ENCODE data around the gene ADM2.
A peak's percentile ranks its signal among the peaks of the same experiment; 100 is the strongest.
"Not testable (repeated sequence)": the region's sequence is repeated elsewhere in the genome, so short reads cannot be mapped to it uniquely, and the experiment has no call there.

ADM2 gene, protein sequence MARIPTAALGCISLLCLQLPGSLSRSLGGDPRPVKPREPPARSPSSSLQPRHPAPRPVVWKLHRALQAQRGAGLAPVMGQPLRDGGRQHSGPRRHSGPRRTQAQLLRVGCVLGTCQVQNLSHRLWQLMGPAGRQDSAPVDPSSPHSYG

DNA sequence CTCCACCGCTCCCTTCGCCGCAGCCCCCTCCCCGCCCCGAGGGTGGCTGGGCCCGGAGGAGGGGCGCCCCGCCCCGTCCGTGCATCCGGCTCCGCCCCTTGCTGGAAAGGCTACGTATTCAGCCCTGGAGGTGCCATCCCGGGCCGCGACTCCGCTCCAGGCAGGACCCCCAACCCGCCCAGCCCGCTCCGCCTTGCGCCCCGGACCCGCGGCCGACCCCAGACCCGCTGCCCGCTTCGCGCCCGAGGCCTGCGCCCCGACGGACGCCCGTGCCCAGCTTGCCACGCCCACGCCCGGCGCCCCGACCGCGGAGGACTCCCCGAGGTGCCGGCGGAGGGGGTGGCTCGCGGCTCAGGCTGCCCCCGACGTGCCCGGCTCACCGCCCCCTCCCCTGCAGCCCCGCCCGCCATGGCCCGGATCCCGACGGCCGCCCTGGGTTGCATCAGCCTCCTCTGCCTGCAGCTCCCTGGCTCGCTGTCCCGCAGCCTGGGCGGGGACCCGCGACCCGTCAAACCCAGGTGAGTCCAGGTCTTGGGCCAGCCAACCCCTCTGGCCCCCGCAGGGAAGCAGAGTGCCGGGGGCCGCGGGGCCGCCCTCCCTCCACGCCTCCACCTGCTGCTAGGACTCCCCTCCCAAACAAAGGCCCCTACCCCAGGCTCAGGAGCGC is at the start of gene ADM2:
TSS of gene ADM2 (plus strand) at position 104 of the 667 bp plus-strand sequence. CDS start at position 409, 305 bp downstream.
- no peak for DNase-seq (ENCODE audit: low spot score)

DNA sequence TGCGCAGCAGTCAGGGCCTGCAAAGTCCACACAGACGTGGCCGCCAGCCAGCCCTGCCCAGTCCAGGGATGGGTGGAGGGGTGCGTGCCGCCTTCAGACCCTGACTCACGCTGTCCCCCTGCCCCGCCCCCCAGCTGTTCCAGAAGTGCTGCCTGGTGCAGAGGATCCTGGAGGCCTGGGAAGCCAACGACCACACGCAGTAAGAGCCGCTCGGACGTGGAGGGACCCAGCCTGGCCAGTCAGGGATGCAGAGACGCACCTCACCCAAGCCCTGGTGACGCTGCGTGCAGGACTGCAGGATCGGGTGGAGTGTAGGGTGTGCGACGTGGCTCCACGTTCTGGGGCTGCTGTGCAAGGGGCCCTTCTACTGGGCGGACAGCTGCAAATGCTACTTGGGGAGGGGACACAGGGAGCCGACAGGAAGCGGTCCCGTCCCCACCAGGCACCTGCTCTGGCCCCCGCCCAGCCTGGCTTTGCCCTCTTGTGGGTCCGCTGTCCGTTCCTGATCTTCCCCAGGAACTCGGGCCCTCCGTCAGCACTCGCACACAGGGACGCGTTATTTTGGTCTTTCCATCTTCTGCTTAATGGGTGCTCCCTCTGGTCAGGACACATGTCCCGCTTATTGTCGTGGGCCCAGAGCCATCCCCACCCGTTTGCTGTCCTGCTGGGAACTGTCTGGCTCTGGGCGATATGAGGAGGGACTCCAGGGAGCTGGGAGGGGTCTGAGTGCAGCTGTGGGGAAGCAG is 49.0 kb upstream of the ADM2 start:
- DNase-seq (ENCODE audit: low spot score): no peak

DNA sequence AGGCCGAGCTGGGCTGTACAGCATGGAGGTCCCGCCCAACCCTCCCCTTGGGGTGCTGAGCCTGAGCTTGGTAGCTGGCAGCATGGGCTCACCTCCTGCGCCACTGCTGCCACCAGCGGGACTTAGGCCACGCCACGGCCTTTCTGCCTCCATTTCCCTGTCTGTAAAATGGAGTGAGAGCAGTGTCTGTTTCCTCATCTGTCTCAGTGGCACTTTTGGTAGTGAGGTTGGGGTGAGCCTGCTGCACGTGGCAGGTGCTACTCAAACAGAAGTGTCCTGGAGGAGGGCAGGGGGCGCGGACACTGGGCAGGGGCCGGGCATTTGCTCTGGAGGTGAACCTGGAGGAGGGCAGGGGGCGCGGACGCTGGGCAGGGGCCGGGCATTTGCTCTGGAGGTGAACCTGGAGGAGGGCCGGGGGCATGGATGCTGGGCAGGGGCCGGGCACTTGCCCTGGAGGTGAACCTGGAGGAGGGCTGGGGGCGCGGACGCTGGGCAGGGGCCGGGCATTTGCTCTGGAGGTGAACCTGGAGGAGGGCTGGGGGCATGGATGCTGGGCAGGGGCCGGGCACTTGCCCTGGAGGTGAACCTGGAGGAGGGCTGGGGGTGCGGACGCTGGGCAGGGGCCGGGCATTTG is 48.3 kb upstream of the ADM2 start:
- not testable (repeated sequence) for DNase-seq (ENCODE audit: low spot score)

DNA sequence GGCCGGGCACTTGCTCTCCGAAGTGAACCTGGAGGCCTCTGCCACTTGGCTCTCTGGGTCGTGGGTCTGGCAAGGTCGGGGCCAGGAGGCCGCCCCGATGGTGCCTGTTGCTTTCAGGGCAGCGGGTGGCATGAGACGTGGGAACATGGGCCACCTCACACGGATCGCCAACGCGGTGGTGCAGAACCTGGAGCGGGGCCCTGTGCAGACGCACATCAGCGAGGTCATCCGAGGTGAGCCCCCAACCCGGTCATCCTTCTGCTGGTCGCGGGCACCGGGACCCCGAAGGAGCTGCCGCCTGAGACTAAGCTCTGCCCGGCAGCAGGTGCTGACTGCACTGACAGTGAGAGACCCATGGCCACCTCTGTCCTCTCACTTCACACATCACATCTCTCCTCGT is 46.5 kb upstream of the ADM2 start:
- no peak for DNase-seq (ENCODE audit: low spot score)

DNA sequence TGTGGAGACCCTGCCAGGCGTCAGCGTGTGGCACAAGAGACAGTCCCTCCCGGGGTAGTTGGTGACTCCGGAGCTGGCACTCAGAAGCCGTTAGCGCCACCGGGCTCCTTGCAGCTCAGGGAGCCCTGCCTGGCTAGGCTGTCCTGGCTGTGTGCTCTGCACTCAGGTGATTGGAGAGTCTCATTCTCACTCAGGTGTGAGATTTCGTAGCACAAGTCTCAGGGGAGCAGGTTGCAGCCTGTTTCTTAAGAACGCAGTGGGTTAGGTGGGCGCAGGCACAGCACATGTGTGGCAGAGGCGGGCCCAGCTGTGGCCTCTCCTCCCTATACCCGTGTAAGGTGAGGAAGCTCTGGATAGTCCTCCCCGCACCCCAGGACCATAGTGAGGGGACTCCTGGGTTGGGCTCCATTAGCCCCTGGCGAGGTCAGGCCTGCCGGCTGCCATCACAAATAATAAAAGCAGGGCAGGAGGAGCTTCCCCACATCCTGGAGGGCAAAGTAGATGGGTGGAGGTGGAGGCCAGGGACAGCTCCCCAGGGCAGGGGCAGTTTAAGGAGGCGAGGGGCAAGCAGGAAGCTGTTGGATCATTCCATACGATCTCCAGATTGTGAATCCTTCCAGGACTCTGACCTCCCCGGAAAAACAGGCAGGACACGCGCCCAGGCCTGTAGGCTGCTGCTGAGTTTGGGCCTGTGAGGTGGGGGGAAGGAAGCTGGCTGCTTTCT is 45.9 kb upstream of the ADM2 start:
- no peak for DNase-seq (ENCODE audit: low spot score)

DNA sequence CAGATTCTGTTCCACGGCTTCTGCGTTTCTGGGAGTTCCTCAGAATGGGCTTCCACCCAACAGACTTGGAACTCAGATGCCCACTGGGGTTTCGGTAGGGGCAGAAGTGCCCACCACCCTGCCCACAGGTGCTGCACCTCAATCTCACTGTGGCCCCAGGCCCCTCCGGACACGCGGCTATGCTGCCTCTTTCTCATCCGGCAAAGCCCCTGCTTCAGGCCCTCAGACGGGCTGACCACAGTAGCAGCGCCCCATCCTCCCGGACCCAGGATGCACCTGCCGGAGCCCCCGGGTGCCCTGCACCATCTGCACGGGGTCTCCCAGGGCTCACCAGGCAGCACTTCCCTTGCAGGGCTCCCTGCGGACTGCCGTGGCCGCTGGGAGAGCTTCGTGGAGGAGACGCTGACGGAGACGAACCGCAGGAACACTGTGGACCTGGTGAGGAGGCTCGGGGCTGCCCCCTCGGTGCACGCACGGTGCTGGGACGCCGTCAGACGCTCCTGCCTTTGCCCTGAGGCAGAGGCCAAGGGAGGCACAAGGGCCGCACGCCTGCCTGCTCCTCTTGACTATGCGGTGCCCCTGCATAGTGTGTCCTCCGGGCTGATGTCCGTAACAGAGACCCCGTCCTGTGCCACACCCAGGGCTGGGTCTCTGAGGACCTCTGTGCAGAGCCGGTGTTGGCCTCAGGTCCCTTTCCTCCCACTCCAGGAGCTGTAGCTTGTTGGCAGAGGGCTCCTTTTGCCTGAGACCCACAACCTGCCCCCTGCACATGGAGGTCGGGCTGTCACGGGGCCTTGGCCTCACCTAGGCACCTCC is 45.1 kb upstream of the ADM2 start:
- DNase-seq (ENCODE audit: low spot score): no peak

DNA sequence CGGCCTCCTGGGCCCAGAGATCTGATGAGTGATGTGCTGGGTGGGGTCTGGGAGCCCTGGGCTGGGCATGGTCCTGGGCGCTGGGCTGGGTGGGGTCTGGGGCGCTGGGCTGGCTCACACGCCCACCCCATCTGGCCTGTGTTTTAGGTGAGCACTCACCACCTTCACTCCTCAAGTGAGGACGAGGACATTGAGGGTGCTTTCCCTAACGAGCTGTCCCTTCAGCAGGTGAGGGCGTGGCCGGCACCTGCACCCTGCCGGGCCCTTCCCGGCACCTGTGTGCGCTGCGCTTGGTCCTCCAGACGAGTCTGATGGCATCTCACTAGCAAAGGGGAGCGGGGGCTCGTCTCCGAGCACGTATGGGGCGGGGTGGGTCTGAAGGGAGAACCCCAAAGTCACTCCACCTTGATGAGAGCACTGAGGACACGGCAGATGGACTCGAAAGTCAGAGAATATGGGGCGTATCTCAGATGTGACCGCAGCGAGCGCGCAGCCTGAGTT is 44.5 kb upstream of the ADM2 start:
- DNase-seq (ENCODE audit: low spot score): no peak

DNA sequence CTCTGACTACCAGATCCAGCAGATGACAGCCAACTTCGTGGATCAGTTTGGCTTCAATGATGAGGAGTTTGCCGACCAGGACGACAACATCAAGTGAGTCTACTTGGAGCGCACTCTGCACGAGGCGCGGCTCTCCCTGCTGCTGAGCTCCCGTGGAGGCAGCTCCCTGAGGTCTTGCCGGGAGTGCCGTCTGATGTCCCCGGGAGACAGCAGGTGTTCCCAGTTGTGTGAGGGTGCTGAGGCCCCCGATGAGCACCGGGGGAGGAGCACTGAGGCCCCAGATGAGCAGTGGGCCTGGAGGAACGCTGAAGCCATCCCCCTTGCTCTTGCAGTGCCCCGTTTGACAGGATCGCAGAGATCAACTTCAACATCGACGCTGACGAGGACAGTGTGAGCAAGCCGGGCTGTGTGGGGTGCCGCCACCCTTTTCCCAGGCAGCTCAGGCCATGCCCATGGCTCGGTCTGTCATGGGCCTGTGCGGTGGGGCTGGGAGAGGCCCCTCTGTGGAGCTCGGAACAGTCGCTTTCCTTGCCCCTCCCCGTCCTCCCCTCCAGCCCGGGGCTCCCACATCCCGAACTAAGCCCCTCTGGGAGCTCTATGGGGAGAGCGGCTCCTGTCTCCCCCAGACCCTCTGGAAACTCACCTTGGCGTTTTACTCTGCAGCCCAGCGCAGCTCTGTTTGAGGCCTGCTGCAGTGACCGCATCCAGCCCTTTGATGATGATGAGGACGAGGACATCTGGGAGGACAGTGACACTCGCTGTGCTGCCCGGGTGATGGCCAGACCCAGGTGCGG is 43.6 kb upstream of the ADM2 start:
- no peak for DNase-seq (ENCODE audit: low spot score)

DNA sequence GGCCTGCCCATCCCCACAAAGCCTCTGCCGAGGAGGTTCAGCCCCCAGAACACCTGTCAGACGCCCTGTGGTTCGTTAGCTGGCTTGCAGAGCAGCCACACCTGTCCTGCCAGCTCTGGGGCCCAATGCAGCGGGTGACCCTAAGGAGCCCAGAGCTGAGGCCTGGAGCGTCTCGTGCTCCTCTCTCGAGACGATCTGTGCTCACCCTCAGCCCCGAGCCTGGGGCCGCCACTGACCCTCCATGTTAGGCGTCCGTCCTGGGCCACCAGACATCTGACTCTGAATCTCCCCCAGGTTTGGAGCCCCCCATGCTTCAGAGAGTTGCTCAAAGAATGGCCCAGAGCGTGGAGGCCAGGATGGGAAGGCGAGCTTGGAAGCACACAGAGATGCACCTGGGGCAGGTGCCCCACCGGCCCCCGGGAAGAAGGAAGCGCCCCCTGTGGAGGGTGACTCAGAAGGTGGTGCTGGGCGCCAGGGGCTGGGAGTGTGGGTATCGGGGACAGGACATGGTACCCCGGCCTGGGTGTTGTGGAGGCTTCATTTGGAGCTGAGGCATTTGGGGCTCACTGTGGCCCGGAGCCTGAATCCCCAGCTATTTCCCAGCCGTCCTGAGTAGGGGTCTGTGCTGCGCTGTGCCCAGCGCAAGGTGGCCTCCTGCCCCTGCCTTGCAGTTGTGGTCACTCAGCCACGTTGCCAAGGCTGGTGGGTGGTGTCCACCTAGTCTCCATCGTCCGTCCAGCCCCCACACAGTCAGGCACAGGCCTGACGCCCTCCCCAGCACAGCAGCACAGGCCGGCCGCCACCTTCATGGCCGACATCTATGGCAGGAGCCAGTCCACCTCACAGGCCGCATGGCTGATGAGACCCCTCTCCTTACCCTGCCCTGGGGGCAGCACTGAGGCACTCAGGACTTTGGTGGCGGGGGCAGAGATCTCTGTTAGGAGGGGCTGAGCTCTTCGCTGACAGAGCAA is 42.8 kb upstream of the ADM2 start:
- DNase-seq (ENCODE audit: low spot score): no peak

DNA sequence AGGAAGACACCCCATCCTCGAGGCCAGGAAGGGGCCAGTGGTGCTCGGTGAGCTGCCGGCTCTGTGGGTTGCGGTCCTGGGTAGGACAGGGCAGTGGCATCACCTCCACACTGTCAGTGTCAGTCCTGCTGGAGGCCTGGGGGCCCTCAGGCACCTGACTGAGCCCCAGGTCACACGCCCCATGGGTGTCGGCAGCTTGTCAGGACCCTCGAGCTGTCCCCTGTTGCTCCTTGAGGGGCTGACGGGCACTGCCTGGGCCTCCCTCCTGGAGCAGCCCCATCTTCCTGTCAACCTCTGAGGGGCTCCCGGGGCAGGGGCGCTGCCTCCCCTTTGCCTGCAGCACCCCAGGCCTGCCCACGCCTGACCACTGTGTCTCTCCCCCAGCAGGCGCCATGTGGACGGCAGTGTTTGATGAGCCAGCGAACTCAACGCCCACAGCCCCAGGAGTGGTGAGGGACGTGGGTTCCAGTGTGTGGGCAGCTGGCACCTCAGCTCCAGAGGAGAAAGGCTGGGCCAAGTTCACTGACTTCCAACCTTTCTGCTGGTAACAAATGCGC is 42.0 kb upstream of the ADM2 start:
- DNase-seq (ENCODE audit: low spot score): no peak

DNA sequence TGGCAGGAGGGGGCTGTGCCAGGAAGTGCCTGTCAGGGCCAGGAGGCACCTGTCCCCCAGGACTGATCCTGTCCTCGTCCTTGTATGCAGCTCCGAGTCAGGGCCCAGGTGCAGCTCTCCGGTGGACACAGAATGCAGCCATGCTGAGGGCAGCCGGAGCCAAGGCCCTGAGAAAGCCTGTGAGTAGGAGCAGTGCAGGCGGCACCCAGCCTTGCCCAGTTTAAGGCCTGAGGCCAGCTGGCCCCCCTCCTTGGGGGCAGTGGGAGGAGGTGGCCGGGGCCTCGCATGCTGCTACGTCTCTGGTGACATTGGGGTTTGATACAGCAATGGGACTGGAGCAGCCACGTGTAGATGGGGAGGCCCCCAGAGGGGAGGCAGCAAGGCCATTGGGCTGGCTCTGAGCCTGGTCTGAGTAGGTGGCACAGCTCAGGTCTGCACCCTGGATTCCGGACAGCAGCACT is 41.4 kb upstream of the ADM2 start:
- DNase-seq (ENCODE audit: low spot score): no peak

DNA sequence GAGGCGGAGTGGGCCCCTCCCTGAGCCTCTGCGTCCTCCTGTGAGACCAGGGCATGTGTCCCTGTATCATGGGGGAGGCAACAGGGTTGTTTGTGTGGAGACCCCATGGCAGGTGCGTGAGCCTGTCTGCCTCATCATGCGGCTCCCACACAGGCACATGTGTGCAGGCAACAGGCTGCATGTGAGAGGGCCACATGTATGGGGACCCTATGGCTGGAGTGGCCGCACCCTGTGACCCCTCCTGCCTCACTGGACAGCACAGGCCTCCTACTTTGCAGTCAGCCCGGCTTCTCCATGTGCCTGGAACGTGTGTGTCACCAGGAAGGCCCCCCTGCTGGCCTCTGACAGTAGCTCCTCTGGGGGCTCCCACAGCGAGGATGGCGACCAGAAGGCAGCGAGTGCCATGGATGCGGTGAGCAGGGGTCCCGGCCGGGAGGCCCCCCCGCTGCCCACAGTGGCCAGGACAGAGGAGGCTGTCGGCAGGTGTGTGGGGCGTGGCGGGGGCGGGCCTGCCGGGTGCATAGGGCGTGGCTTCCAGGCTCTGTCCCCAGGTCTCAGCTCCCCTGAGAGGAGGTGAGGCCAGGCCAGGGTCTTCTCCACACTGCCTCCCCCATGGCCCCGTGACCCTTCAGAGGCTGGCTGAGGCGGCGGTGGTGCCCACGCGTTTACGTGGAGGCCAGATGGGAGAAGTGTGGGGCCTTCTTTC is 40.6 kb upstream of the ADM2 start:
- DNase-seq (ENCODE audit: low spot score): no peak

DNA sequence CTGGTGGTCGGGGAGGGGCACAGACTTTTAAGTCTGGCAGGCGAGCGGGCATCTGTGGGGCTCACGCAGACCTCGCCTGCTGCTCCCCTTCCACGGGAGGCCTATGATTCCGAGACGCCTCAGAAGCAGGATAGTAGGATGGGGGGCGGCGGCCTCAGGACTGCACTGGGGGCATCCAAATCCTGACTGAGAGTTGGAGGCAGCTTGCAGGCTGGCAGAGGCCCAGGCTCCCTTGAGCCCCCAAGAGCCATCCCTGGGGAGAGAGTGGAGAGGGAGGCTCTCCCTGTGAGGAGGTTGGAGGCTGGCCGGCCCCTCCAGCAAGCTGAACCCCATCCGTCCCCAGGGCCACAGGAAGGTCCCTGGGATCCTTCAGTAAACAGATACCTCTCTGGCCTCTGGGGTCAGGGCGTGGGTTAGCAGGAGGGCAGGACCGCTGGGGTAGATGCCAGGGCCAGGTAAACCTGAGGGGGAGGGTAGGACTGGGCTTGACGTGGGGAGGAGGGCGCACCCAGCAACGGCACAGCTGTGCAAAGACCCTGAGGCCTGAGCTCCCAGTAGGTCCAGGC is 39.8 kb upstream of the ADM2 start:
- no peak for DNase-seq (ENCODE audit: low spot score)

DNA sequence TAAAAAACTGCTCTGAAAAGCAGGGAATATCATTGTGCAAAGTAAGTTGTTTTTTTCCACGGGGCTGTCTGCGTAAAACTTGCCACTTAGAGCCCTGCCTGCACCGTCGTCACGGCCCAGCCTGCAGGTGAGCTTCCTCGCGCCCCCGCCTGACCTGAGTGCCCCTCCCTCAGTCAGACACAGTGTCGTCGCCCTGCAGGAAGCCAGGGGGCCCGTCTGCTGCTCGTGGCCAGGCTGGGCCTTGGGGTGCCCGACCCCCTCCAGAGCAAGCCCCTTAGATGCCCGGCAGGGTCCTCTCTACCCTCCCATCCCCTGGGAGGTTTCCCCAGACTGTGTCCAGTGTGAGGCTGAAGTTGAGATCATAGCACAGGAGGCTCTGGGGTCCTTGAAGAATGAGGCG is 38.1 kb upstream of the ADM2 start:
- no peak for DNase-seq (ENCODE audit: low spot score)

DNA sequence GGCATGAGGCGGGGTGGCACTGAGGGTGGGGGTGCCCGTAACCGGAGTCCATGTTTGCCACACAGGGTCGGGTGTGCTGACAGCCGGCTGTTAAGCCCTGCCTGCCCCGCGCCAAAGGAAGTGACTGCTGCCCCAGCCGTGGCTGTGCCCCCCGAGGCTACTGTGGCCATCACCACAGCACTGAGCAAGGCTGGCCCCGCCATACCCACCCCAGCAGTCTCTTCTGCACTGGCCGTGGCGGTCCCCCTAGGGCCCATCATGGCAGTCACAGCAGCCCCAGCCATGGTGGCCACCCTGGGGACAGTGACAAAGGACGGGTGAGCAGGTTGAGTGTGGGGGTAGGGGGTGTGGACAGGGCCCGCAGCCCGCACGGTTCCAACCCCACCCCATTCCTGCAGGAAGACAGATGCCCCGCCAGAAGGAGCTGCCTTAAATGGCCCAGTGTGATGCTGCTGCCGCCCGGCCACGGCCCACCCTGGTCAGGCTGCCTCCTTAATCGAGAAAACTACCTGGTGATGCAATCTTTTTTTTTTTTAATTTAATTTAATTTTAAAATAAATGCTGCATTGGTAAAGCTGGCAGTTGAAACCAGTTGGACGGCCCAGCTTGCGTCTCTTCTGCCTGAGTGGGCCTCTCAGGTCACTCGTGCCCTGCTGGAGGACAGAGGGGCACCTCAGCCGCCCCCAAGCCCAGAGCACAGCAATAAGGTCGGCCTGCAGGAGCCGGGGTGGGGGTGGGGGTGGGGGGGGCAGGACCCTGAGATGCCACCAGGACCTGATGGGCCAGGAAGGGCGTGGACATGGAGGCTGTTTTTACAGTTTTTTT is 37.3 kb upstream of the ADM2 start:
- no peak for DNase-seq (ENCODE audit: low spot score)

DNA sequence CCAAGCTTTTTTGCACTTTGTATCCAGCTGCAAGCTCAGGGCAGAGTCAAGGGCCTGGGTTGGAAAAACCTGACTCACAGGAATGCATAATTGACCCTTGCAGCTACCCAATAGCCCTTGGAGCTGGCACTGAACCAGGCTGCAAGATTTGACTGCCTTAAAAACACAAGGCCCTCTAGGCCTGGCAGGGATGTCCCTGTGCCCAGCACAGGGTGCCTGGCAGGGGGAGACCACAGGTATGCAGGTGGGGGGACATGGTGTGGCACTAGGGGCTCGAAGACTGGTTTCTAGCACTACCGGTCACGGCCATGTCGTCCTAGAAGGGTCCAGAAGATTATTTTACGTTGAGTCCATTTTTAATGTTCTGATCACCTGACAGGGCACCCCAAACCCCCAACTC is 36.7 kb upstream of the ADM2 start:
- DNase-seq (ENCODE audit: low spot score): peak; percentile 67

All from RKO (cell line).